Activated CD4-positive, CD25-positive, alpha-beta regulatory T cell treated with anti-CD3 and anti-CD28 coated beads, Interleukin-2, amount 50 U/mL, for 16 hours (primary cell): Measurements from ENCODE around the gene DIPK1A.
"Not testable (repeated sequence)": the region's sequence is repeated elsewhere in the genome, so short reads cannot be mapped to it uniquely, and the experiment has no call there.

Experiments used
- DNase-seq: peaks from one replicate; pipeline ENCODE4 v3.0.0-alpha.2; 2020; ENCODE audit warnings: low read depth, low spot score

The DIPK1A gene

GRCh38 chr1:92921031-92922023 is 39.9 kb downstream of the DIPK1A start:
- DNase-seq = no peak

GRCh38 chr1:92916899-92917298 is 44.4 kb downstream of the DIPK1A start:
- no peak for DNase-seq

- DNase-seq = no peak
These were observed 45.7 kb downstream of the DIPK1A start for GRCh38 chr1:92915547-92915946.

- no peak for DNase-seq
These were observed 48.0 kb downstream of the DIPK1A start for GRCh38 chr1:92913093-92913819.

GRCh38 chr1:92910081-92910480 is 51.2 kb downstream of the DIPK1A start:
- DNase-seq = no peak

- DNase-seq = no peak
These were observed 51.9 kb downstream of the DIPK1A start for GRCh38 chr1:92909321-92909720.

GRCh38 chr1:92907949-92908684 is 53.1 kb downstream of the DIPK1A start:
- no peak for DNase-seq

GRCh38 chr1:92903765-92904164 is 57.5 kb downstream of the DIPK1A start:
- DNase-seq = no peak

- no peak for DNase-seq
These were observed 58.9 kb downstream of the DIPK1A start for GRCh38 chr1:92902406-92902744.

GRCh38 chr1:92901699-92902405 is 59.4 kb downstream of the DIPK1A start:
- DNase-seq = no peak

- DNase-seq = no peak
These were observed 60.1 kb downstream of the DIPK1A start for GRCh38 chr1:92901126-92901525.

GRCh38 chr1:92900539-92900938 is 60.7 kb downstream of the DIPK1A start:
- DNase-seq = no peak

- DNase-seq = no peak
These were observed 61.5 kb downstream of the DIPK1A start for GRCh38 chr1:92899780-92900179.

GRCh38 chr1:92898053-92898452 is 63.2 kb downstream of the DIPK1A start:
- not testable (repeated sequence) for DNase-seq

GRCh38 chr1:92887465-92887864 is 73.8 kb downstream of the DIPK1A start:
- no peak for DNase-seq

- no peak for DNase-seq
These were observed 74.3 kb downstream of the DIPK1A start for GRCh38 chr1:92886886-92887419.

GRCh38 chr1:92884195-92884594 is 77.1 kb downstream of the DIPK1A start:
- no peak for DNase-seq

- no peak for DNase-seq
These were observed 78.0 kb downstream of the DIPK1A start for GRCh38 chr1:92883297-92883696.

GRCh38 chr1:92882819-92883218 is 78.4 kb downstream of the DIPK1A start:
- no peak for DNase-seq

GRCh38 chr1:92881391-92881790 is 79.9 kb downstream of the DIPK1A start:
- DNase-seq = no peak

- DNase-seq = no peak
These were observed 81.8 kb downstream of the DIPK1A start for GRCh38 chr1:92879316-92879968.
